Activated CD8-positive, alpha-beta memory T cell treated with anti-CD3 and anti-CD28 coated beads, Interleukin-2, amount 10 ng/mL, durations not matched to agents 7 days and 5 days (primary cell): ENCODE results near the gene RNF152. TPM values are rescaled to one million over a fixed set of nuclear protein-coding genes. Genes with fewer than 3 reads are reported as not detected.

Experiments
- ATAC-seq: fragments of 150-1000 bp; cut with Tn5 transposase; one replicate; pipeline ENCODE4 v1.10.0; 2021; ENCODE audit warnings: moderate library complexity
- CTCF ChIA-PET: fragments of 350-600 bp; sonication (Branson Sonifier 250); formaldehyde crosslinking; loops from one replicate; lab custom pipeline; 2021; ENCODE audit warnings: antibody characterized with exemption; lab: Charles Lee
- DNase-seq: peaks from one replicate; pipeline ENCODE4 v3.0.0-alpha.2; 2020
- H3K27ac Mint-ChIP-seq: one replicate; pipeline ENCODE4 v1.8.0; 2021; ENCODE audit warnings: mild to moderate bottlenecking, mixed read lengths
- H3K27me3 Mint-ChIP-seq: one replicate; pipeline ENCODE4 v1.8.0; 2021; ENCODE audit warnings: mixed read lengths
- H3K36me3 Mint-ChIP-seq: one replicate; pipeline ENCODE4 v1.8.0; 2021; ENCODE audit warnings: mild to moderate bottlenecking, mixed read lengths
- H3K4me1 Mint-ChIP-seq: one replicate; pipeline ENCODE4 v1.8.0; 2021; ENCODE audit warnings: mixed read lengths
- H3K4me3 Mint-ChIP-seq: one replicate; pipeline ENCODE4 v1.8.0; 2021; ENCODE audit warnings: mild to moderate bottlenecking, moderate library complexity, mixed read lengths
- H3K9me3 Mint-ChIP-seq: one replicate; pipeline ENCODE4 v1.8.0; 2022; ENCODE audit warnings: low read depth, mixed read lengths
- total RNA-seq, 2 experiments: library from RNA; stranded (reverse); gene quantifications; one replicate each; pipeline ENCODE4 v1.2.3, GENCODE V29; 2021

RNF152 gene
- total RNA-seq, 2 experiments from 2014 or later: 0.09 TPM; not detected in 1

- peaks cover 5% of the 10 kb centered on the region for H3K4me1 Mint-ChIP-seq
- no peaks in the 10 kb centered on the region for H3K9me3 Mint-ChIP-seq
- H3K27me3 Mint-ChIP-seq: peaks cover 6% of the 10 kb centered on the region
- ATAC-seq (no peak), DNase-seq (no peak)
- CTCF ChIA-PET: no interaction called here
- no peak overlapping the region for H3K27ac Mint-ChIP-seq
- H3K4me3 Mint-ChIP-seq: no peak overlapping the region
- H3K36me3 Mint-ChIP-seq: no peaks in the 10 kb centered on the region
These were observed 54.3 kb downstream of the RNF152 start for GRCh38 chr18:61838521-61838920.

DNA sequence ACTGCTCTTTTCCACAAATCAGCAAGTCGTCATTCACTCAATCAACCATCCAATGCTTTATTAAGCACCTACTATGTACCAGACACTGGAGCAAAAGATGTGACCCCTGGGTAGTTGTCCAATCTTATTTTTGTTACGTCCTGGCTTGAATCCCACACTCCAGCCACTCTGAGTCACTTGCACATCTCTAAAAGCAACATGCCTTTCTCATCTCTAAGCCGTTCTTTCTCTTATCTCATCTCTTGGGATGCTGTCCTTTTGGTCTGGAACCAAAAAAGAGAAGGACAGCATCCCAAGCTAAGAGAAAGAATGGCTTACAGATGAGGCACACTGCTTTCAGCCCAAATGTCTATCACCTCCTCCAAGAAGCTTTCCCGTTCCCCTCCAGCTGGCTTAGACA is 58.8 kb downstream of the RNF152 start:
- no peak for DNase-seq
- Mint-ChIP-seq H3K9me3 (no peaks in the 10 kb centered on the region), H3K36me3 (no peaks in the 10 kb centered on the region), H3K27me3 (peaks cover 8% of the 10 kb centered on the region), H3K4me1 (peaks cover 12% of the 10 kb centered on the region), H3K4me3 (no peak overlapping the region), H3K27ac (no peak overlapping the region)
- CTCF ChIA-PET: interaction anchor here (1.8 kb wide), 1 partner anchor 14 kb away, joined by 5 read pairs; no protein-coding TSS in a partner anchor
- no peak for ATAC-seq

DNA sequence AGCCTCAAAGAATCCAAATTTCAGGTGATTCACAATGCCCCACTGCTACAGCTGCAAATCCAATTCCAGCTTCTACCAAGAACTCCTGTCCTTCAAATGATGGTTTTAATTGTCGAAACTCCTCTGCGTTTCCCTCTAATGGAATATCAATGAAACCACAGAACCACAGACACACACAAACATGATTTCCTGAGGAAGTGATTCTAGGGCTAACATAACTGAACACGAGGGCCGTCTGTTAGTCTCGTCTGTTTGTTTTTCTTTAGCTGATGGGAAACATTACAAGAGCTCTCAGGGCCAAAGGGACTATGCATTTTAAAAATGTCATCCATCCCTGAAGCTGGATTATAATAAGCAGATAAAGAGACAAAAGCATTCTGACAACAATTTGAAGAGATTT is 59.4 kb downstream of the RNF152 start:
- Mint-ChIP-seq H3K36me3 (no peaks in the 10 kb centered on the region), H3K27me3 (peaks cover 8% of the 10 kb centered on the region), H3K4me1 (peaks cover 12% of the 10 kb centered on the region), H3K9me3 (no peaks in the 10 kb centered on the region), H3K27ac (no peak overlapping the region), H3K4me3 (no peak overlapping the region)
- CTCF ChIA-PET: interaction anchor here (1.8 kb wide), 1 partner anchor 14 kb away, joined by 5 read pairs; no protein-coding TSS in a partner anchor
- ATAC-seq: no peak
- DNase-seq: no peak

- ATAC-seq (no peak), DNase-seq (no peak)
- no peak overlapping the region for H3K4me3 Mint-ChIP-seq
- H3K36me3 Mint-ChIP-seq: no peaks in the 10 kb centered on the region
- no peaks in the 10 kb centered on the region for H3K9me3 Mint-ChIP-seq
- H3K4me1 Mint-ChIP-seq: peaks cover 12% of the 10 kb centered on the region
- H3K27ac Mint-ChIP-seq: no peak overlapping the region
- CTCF ChIA-PET: no interaction called here
- H3K27me3 Mint-ChIP-seq: peaks cover 8% of the 10 kb centered on the region
These were observed 59.9 kb downstream of the RNF152 start for GRCh38 chr18:61832858-61833257.

GRCh38 chr18:61831071-61831470 is 61.7 kb downstream of the RNF152 start:
- Mint-ChIP-seq H3K27me3 (peaks cover 8% of the 10 kb centered on the region), H3K4me3 (no peak overlapping the region), H3K9me3 (no peaks in the 10 kb centered on the region), H3K27ac (no peak overlapping the region), H3K4me1 (peaks cover 12% of the 10 kb centered on the region), H3K36me3 (no peaks in the 10 kb centered on the region)
- DNase-seq (no peak), ATAC-seq (no peak)
- CTCF ChIA-PET: interaction anchor here (0.7 kb wide), 1 partner anchor 10 kb away, joined by 3 read pairs; no protein-coding TSS in a partner anchor

DNA sequence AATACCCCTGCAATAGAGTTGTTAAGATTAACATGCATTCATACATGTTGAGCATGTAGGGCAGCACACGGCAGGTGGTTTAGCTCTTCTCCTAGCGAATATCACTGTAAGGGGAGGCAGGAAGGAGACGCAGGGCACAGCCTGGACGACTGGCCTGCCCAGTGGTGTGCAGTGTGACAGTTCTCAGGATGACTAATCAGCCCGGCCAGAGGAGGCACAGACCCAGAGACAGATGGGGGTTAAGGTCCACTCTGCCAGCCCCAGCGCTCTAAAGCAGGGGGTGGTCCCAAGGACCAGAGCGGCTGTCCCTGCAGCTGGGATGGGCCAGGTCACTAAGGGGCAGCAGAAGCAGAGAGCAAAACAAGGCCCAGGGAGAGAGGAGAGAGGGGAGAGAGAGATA is 63.7 kb downstream of the RNF152 start:
- H3K27me3 Mint-ChIP-seq: peaks cover 4% of the 10 kb centered on the region
- no peaks in the 10 kb centered on the region for H3K36me3 Mint-ChIP-seq
- peaks cover 12% of the 10 kb centered on the region for H3K4me1 Mint-ChIP-seq
- H3K27ac Mint-ChIP-seq: no peak overlapping the region
- ATAC-seq (no peak), DNase-seq (no peak)
- H3K9me3 Mint-ChIP-seq: no peaks in the 10 kb centered on the region
- H3K4me3 Mint-ChIP-seq: no peak overlapping the region
- CTCF ChIA-PET: no interaction called here

DNA sequence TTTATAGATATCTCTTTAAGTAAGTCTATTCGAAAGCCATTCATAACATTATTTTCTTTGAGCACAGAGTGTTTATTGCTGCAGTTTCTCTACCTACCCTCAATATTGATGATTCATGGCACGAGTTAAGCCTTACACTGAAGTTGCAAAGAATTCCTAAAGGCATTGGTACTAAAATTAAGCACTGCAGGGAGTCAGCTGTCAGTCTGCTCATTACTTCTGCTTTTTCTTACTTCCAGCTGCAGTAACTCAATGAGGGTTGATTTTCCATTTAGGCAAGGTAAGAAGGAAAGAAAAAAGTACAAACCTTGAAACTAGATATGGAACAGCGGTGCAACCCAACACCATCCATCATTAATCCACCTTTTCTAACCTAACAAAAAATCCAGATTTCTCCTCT is 65.2 kb downstream of the RNF152 start:
- Mint-ChIP-seq H3K4me3 (no peak overlapping the region), H3K9me3 (no peaks in the 10 kb centered on the region), H3K27ac (no peak overlapping the region), H3K27me3 (peaks cover 4% of the 10 kb centered on the region), H3K36me3 (no peaks in the 10 kb centered on the region), H3K4me1 (no peaks in the 10 kb centered on the region)
- CTCF ChIA-PET: no interaction called here
- DNase-seq (no peak), ATAC-seq (no peak)

DNA sequence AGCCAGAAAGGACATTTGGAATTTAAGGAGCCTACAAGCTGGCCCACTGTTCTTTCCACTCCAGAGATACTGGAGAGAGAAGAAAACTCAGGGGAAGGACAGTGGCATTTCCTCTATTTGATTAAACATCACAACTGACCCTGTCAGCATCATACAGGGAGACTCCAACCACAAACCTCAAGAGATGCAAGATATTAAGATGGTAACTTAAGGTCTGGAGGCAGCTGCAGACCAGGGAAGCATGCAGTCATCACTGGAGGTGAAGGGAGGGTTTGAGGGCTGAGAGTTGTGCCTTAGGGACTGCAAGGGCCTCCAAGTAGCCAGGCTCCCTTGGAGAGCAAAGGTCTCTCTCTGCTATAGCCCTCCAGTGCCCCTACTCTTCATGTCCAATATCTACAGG is 67.4 kb downstream of the RNF152 start:
- H3K4me3 Mint-ChIP-seq: no peak overlapping the region
- peaks cover 2% of the 10 kb centered on the region for H3K27me3 Mint-ChIP-seq
- H3K27ac Mint-ChIP-seq: no peak overlapping the region
- DNase-seq (no peak), ATAC-seq (no peak)
- CTCF ChIA-PET: no interaction called here
- no peaks in the 10 kb centered on the region for H3K9me3 Mint-ChIP-seq
- no peaks in the 10 kb centered on the region for H3K4me1 Mint-ChIP-seq
- H3K36me3 Mint-ChIP-seq: no peaks in the 10 kb centered on the region

DNA sequence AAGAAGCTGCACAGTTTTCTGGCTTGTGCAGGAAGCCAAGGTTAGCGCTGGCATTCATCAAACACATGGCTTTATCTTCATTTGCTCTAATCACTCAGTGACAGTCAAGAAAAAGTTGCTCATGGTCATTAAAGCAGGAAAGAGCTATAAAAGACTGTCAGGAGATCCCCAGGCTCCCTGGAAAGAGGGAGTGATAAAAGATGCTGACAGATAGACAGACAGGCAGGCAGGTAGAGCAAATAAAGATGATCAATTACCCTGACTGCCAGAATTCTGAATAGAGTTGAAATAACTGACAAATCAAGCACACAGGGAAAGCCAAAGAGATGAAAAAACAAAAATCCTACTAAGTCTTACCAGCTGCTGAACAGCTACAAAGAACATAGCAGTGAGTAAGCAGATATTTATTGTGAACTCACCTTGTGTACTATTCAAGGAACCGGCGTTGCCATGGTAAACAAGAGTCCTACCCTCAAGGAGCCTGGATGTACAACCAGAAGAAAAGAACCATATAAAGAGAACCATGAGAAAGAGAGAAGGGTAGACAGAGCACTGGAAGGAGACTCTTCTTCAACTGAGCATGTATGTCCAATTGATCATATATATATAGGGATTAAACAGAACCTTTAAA is 68.0 kb downstream of the RNF152 start:
- Mint-ChIP-seq H3K4me1 (no peaks in the 10 kb centered on the region), H3K9me3 (no peaks in the 10 kb centered on the region), H3K27ac (no peak overlapping the region), H3K4me3 (no peak overlapping the region), H3K27me3 (no peaks in the 10 kb centered on the region), H3K36me3 (no peaks in the 10 kb centered on the region)
- DNase-seq: no peak
- CTCF ChIA-PET: no interaction called here
- no peak for ATAC-seq

DNA sequence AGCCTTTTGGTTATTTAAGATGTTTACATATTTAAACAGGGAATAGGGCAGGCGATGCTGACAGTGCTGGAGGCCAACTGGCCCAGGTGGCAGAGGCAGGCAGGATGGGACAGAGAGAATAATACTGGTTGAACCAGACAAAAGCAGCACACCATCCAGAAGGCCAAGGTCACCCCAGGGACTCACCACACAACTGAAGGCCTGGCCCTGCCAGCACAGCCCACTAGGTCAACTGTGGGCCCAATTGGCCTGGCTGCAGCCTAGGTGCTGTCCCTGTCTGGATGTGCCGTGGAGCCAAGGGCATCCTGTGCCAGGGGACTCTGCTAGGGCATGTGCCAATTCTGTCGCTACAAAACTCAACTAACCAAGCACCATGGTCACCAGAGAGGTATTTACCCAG is 69.2 kb downstream of the RNF152 start:
- H3K9me3 Mint-ChIP-seq: no peaks in the 10 kb centered on the region

DNA sequence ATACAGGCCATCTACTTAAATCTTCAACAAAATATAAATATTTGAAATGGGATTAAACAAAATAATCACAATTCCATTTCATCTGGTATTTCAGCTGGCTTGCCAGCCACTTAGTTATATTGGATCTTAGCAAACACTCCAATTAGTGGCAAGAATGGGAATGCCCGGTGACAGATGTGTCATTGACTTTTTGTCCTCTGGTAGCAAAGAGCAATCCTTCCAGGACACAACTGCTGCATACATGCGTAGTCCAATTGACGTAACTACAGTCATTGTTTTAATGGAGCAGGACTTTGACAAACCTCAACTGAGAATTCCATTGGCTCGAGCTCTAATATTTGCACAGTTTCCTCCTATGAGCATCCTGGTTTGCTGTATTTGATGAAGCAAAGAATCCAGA is 69.9 kb downstream of the RNF152 start:
- ATAC-seq (no peak), DNase-seq (no peak)
- no peak overlapping the region for H3K4me3 Mint-ChIP-seq
- H3K27ac Mint-ChIP-seq: no peak overlapping the region
- H3K27me3 Mint-ChIP-seq: no peaks in the 10 kb centered on the region
- no peaks in the 10 kb centered on the region for H3K4me1 Mint-ChIP-seq
- H3K9me3 Mint-ChIP-seq: no peaks in the 10 kb centered on the region
- CTCF ChIA-PET: no interaction called here
- no peaks in the 10 kb centered on the region for H3K36me3 Mint-ChIP-seq

More for the DNA sequence above, 69.2 kb downstream of the RNF152 start:
- Mint-ChIP-seq H3K36me3 (no peaks in the 10 kb centered on the region), H3K4me1 (no peaks in the 10 kb centered on the region), H3K27me3 (no peaks in the 10 kb centered on the region), H3K4me3 (no peak overlapping the region), H3K27ac (no peak overlapping the region)
- ATAC-seq: no peak
- CTCF ChIA-PET: no interaction called here
- no peak for DNase-seq

DNA sequence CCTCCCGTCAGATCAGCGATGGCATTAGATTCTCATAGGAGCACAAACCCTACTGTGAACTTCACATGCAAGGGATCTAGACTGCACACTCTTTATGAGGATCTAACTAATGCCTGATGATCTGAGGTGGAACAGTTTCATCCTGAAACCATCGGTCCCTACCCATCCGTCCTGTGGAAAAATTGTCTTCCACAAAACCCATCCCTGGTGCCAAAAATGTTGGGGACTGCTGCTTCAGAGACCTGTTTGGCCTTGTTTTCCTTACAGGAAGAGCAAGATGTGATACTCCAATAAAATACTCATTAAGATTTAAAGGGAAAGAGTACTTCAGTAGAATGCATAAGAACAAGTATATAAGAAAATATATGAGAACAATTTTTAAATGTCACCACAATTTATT is 71.1 kb downstream of the RNF152 start:
- no peaks in the 10 kb centered on the region for H3K4me1 Mint-ChIP-seq
- H3K27ac Mint-ChIP-seq: no peak overlapping the region
- no peaks in the 10 kb centered on the region for H3K27me3 Mint-ChIP-seq
- H3K9me3 Mint-ChIP-seq: no peaks in the 10 kb centered on the region
- no peak overlapping the region for H3K4me3 Mint-ChIP-seq
- no peaks in the 10 kb centered on the region for H3K36me3 Mint-ChIP-seq
- no peak for DNase-seq
- CTCF ChIA-PET: no interaction called here
- no peak for ATAC-seq

- Mint-ChIP-seq H3K4me3 (no peak overlapping the region), H3K27ac (no peak overlapping the region), H3K27me3 (no peaks in the 10 kb centered on the region), H3K4me1 (no peaks in the 10 kb centered on the region), H3K36me3 (no peaks in the 10 kb centered on the region), H3K9me3 (no peaks in the 10 kb centered on the region)
- ATAC-seq (no peak), DNase-seq (no peak)
- CTCF ChIA-PET: interaction anchor here (1.2 kb wide), 1 partner anchor 10 kb away, joined by 3 read pairs; no protein-coding TSS in a partner anchor
These were observed 71.9 kb downstream of the RNF152 start for GRCh38 chr18:61820882-61821281.

- Mint-ChIP-seq H3K27me3 (peaks cover 3% of the 10 kb centered on the region), H3K9me3 (no peaks in the 10 kb centered on the region), H3K27ac (no peak overlapping the region), H3K36me3 (no peaks in the 10 kb centered on the region), H3K4me3 (no peak overlapping the region), H3K4me1 (no peaks in the 10 kb centered on the region)
- CTCF ChIA-PET: no interaction called here
- no peak for DNase-seq
- ATAC-seq: no peak
These were observed 75.7 kb downstream of the RNF152 start for GRCh38 chr18:61817086-61817485.
